GM21423 (cell line): ENCODE data around the gene WDR17.
"Not testable (repeated sequence)": the region's sequence is repeated elsewhere in the genome, so short reads cannot be mapped to it uniquely, and the experiment has no call there.

Experiments used
- ATAC-seq: cut with Tn5 transposase; IDR thresholded peaks from one replicate; pipeline ENCODE4 v1.9.1; 2021; ENCODE audit warnings: mild to moderate bottlenecking, moderate library complexity; ENCODE audit not compliant: unreplicated experiment

The WDR17 gene

GRCh38 chr4:176189891-176190795 is 124.5 kb downstream of the WDR17 start:
- no peak for ATAC-seq

GRCh38 chr4:176191974-176192373 is 126.3 kb downstream of the WDR17 start:
- no peak for ATAC-seq

- ATAC-seq, result no peak
These were observed 127.5 kb downstream of the WDR17 start for GRCh38 chr4:176193126-176193525.

- ATAC-seq, result no peak
These were observed 128.3 kb downstream of the WDR17 start for GRCh38 chr4:176193938-176194337.

GRCh38 chr4:176195184-176195978 is 129.7 kb downstream of the WDR17 start, which contains the start of gene SPATA4:
SPATA4 (minus strand) TSS chr4:176195585; CDS start chr4:176195562, 23 bp downstream.
- ATAC-seq, result peak; percentile 99

GRCh38 chr4:176198316-176198903 is 132.8 kb downstream of the WDR17 start:
- no peak for ATAC-seq

GRCh38 chr4:176205299-176205698 is 139.7 kb downstream of the WDR17 start:
- ATAC-seq, result no peak

GRCh38 chr4:176207839-176208238 is 142.2 kb downstream of the WDR17 start:
- ATAC-seq, result no peak

- no peak for ATAC-seq
These were observed 143.9 kb downstream of the WDR17 start for GRCh38 chr4:176209535-176209934.

GRCh38 chr4:176210101-176210500 is 144.5 kb downstream of the WDR17 start:
- no peak for ATAC-seq

GRCh38 chr4:176210579-176211296 is 145.1 kb downstream of the WDR17 start:
- ATAC-seq, result no peak

- ATAC-seq, result not testable (repeated sequence)
These were observed 146.7 kb downstream of the WDR17 start for GRCh38 chr4:176212351-176212750.

GRCh38 chr4:176217510-176217909 is 151.9 kb downstream of the WDR17 start:
- no peak for ATAC-seq

- ATAC-seq, result no peak
These were observed 156.5 kb downstream of the WDR17 start for GRCh38 chr4:176222149-176222548.

GRCh38 chr4:176223561-176223960 is 157.9 kb downstream of the WDR17 start:
- no peak for ATAC-seq

GRCh38 chr4:176226736-176227135 is 161.1 kb downstream of the WDR17 start:
- ATAC-seq, result no peak

GRCh38 chr4:176229645-176230044 is 164.0 kb downstream of the WDR17 start:
- no peak for ATAC-seq
